Measurements from ENCODE around the gene RCBTB1. TPM values are rescaled to one million over a fixed set of nuclear protein-coding genes. Genes with fewer than 3 reads are reported as not detected.

The RCBTB1 gene
- total and polyA plus RNA-seq, 10 of the 15 experiments (the other 5 are each of a cell fraction or from before 2014, with no cell fraction given): 5.1 to 13.5 (median 11.2) TPM

DNA sequence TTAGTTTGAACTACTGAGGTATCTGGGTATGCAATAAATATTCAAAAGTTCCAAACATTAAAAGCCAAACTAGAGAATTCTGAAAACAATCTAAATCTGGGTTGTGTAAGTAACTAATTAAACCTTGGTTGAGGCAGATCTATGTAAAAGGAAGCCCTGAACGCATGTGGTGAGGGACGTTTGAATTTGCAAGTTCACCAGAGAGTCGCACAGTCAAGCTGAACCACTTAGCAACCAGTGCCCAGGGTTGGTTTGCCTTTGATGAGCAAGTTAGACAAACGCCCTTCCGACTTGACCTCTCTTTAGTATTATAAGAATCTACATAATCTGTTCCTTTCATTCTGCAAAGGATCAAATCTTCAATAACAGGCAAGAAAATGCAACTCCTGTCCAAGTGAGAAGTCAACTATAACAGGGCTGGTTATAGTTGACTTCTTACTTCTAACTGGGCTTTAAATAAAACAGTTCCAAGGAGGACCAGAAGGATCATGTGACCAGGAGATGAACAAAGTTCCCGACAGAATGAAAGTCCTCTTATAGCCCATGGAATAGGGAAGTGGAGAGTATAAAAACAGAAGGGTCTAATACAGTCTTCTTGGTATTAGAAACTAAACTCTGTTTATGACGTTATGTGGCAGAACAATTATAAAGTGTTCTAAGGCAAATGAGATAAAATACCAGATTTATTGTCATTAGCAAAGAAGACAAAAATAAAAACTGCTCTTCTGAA is 49.0 kb downstream of the RCBTB1 start:
- CTCF ChIA-PET: no interaction called here
- H3K27ac ChIP-seq (ENCODE audit: control insufficient read depth, insufficient read depth): no peak overlapping the region

More for the DNA sequence above, 49.0 kb downstream of the RCBTB1 start:
- TF ChIP-seq, protein P1, sequence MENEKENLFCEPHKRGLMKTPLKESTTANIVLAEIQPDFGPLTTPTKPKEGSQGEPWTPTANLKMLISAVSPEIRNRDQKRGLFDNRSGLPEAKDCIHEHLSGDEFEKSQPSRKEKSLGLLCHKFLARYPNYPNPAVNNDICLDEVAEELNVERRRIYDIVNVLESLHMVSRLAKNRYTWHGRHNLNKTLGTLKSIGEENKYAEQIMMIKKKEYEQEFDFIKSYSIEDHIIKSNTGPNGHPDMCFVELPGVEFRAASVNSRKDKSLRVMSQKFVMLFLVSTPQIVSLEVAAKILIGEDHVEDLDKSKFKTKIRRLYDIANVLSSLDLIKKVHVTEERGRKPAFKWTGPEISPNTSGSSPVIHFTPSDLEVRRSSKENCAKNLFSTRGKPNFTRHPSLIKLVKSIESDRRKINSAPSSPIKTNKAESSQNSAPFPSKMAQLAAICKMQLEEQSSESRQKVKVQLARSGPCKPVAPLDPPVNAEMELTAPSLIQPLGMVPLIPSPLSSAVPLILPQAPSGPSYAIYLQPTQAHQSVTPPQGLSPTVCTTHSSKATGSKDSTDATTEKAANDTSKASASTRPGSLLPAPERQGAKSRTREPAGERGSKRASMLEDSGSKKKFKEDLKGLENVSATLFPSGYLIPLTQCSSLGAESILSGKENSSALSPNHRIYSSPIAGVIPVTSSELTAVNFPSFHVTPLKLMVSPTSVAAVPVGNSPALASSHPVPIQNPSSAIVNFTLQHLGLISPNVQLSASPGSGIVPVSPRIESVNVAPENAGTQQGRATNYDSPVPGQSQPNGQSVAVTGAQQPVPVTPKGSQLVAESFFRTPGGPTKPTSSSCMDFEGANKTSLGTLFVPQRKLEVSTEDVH (IDR thresholded peaks at IDR 0.05; ENCODE audit: low read depth, partially characterized antibody): no peak
- TF ChIP-seq, protein P2, sequence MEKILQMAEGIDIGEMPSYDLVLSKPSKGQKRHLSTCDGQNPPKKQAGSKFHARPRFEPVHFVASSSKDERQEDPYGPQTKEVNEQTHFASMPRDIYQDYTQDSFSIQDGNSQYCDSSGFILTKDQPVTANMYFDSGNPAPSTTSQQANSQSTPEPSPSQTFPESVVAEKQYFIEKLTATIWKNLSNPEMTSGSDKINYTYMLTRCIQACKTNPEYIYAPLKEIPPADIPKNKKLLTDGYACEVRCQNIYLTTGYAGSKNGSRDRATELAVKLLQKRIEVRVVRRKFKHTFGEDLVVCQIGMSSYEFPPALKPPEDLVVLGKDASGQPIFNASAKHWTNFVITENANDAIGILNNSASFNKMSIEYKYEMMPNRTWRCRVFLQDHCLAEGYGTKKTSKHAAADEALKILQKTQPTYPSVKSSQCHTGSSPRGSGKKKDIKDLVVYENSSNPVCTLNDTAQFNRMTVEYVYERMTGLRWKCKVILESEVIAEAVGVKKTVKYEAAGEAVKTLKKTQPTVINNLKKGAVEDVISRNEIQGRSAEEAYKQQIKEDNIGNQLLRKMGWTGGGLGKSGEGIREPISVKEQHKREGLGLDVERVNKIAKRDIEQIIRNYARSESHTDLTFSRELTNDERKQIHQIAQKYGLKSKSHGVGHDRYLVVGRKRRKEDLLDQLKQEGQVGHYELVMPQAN (conservative IDR thresholded peaks at IDR 0.05): no peak
- no peak for TF ChIP-seq CHD4 (IDR thresholded peaks at IDR 0.05)
- ChIA-PET RAD21 (ENCODE audit: unreplicated experiment) (no interaction called here), SMC1A (ENCODE audit: uncharacterized antibody, unreplicated experiment) (no interaction called here), POLR2A (no interaction called here)
- BruUV-seq (replicated peaks): no TSS peak
- no peaks in the 10 kb centered on the region for H4K20me1 ChIP-seq (ENCODE audit: control insufficient read depth, insufficient read depth)
- H2AFZ ChIP-seq (ENCODE audit: control insufficient read depth, low read depth, low read length): no peak overlapping the region
- no peak overlapping the region for H3K4me2 ChIP-seq (ENCODE audit: control insufficient read depth, insufficient read depth)
- H3K4me1 ChIP-seq (ENCODE audit: control insufficient read depth, insufficient read depth, low read length): peaks cover 12% of the 10 kb centered on the region
- FAIRE-seq: no peak
- H3K9me3 ChIP-seq (replicated peaks; ENCODE audit: control insufficient read depth, insufficient read depth, low read length): no peaks in the 10 kb centered on the region
- in situ Hi-C loops (cut with MboI): no loop called here
- DNase-seq (ENCODE audit: low read depth, low spot score): no peak
- ATAC-seq: peak; percentile 41; the same call in 1 of the 3 replicates
- no peaks in the 10 kb centered on the region for H3K79me2 ChIP-seq (ENCODE audit: control insufficient read depth, insufficient read depth, low read length)
- 40% methylated on average over 7 of the region's 7 CpGs for WGBS (ENCODE audit: insufficient coverage, insufficient replicate concordance, low lambda C conversion rate, missing lambda C conversion rate)
- H3K36me3 ChIP-seq (ENCODE audit: control insufficient read depth in 2 of 2, insufficient read depth in 2 of 2, low read length in 1 of 2): peaks cover 0 to 6% of the 10 kb centered on the region in 2 experiments; a peak in 2 of 4 replicates
- intact Hi-C loops (cut with micrococcal nuclease; ENCODE audit: unreplicated experiment): no loop called here
- H3K9ac ChIP-seq (ENCODE audit: control insufficient read depth, insufficient read depth, low read length): no peak overlapping the region
- H3K27me3 ChIP-seq (replicated peaks in 1 of 2; ENCODE audit: control insufficient read depth in 2 of 2, insufficient read depth in 2 of 2, low read length in 1 of 2): no peaks in the 10 kb centered on the region
- H3K4me3 ChIP-seq: no peak overlapping the region

All from GM12878 (cell line).